ENCODE data around the gene ITIH3.
A peak's percentile ranks its signal among the peaks of the same experiment; 100 is the strongest.

Gene ITIH3

DNA sequence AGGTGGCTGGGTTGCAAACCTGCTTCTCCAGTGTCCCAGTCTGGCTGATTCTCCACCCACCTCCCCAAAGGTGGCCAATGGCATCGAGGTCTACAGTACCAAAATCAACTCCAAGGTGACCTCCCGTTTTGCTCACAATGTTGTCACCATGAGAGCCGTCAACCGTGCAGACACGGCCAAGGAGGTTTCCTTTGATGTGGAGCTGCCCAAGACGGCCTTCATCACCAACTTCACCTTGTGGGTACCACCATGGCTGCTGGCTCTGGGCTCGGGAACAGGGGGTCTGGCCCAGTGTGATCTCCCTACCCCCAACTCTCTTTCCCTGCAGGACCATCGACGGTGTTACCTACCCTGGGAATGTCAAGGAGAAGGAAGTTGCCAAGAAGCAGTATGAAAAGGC lies 1.8 kb downstream of the ITIH3 start:
- no peak for TF ChIP-seq CTCF (IDR thresholded peaks at IDR 0.05; ENCODE audit: insufficient read depth, missing control alignments)
- DNase-seq (ENCODE audit: insufficient read length, low spot score) (no peak), FAIRE-seq (no peak)

- DNase-seq (ENCODE audit: insufficient read length, low spot score) = no peak
- TF ChIP-seq CTCF (IDR thresholded peaks at IDR 0.05; ENCODE audit: insufficient read depth, missing control alignments) = no peak
- FAIRE-seq = no peak
Measured at GRCh38 chr3:52798376-52798977, 3.9 kb downstream of the ITIH3 start.

DNA sequence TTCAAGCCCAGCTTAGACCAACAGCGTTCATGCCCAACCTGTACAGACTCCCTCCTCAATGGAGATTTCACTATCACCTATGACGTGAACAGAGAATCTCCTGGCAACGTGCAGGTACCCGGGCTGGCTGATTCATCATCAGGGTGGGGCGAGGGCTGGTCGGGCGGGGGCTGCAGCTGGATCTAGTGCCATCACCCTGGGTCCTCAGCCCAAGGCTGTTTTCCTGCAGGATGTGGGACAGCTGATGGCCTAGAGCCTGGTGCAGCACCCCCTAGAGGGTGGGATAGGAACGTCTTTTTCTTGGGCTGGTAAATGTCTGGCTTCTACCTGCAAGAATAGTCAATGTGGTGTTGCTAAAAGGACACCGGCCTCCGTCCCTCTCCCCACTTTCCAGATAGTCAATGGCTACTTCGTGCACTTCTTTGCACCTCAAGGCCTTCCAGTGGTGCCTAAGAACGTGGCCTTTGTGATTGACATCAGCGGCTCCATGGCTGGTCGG lies 4.4 kb downstream of the ITIH3 start:
- FAIRE-seq (no peak), DNase-seq (ENCODE audit: insufficient read length, low spot score) (no peak)

DNA sequence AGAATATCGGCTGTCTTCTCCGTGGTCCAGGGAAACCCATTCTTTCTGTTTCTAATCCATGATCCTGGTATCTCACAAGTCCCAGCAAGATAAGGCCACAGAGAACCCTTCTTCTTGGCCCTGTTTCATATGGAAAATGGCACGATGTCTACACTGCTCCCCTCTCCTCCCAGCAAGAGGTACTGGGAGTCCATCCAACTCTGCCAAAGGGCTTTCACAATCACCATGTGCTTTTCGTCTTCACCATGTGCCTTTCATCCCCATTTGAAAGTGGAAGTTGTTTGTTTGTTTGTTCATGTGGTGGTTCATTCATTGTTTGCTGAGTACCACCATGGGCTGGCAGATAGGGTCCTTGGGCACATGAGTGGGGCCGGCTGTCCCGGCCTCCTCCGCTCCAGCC lies 5.5 kb downstream of the ITIH3 start:
- DNase-seq (ENCODE audit: insufficient read length, low spot score) (no peak), FAIRE-seq (no peak)
- no peak for TF ChIP-seq CTCF (IDR thresholded peaks at IDR 0.05; ENCODE audit: insufficient read depth, missing control alignments)

More for the DNA sequence above, 4.4 kb downstream of the ITIH3 start:
- TF ChIP-seq CTCF (IDR thresholded peaks at IDR 0.05; ENCODE audit: insufficient read depth, missing control alignments) = peak; percentile 28

DNA sequence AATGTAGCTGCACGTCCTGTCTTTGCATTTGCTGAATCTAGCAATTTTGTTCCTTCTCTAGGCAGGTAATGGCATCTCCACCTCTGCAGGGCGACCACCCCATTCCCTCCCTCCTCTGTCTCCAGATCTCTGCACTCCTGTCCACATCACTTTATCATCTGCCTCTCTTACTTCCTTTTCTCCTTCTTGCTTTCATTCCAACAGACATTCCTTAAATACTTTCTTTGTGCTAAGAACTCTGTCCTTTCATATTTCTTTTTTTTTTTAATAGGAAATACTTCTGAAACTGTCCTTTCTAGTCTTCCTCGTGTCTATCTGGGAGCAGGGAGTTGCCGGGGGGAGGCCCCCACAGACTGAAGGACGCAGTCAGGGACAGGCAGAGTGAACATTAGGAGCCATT lies 7.2 kb downstream of the ITIH3 start:
- no peak for TF ChIP-seq CTCF (IDR thresholded peaks at IDR 0.05; ENCODE audit: insufficient read depth, missing control alignments)
- DNase-seq (ENCODE audit: insufficient read length, low spot score) (no peak), FAIRE-seq (no peak)

GRCh38 chr3:52805270-52806039 lies 10.9 kb downstream of the ITIH3 start:
- no peak for FAIRE-seq
- no peak for DNase-seq (ENCODE audit: insufficient read length, low spot score)
- no peak for TF ChIP-seq CTCF (IDR thresholded peaks at IDR 0.05; ENCODE audit: insufficient read depth, missing control alignments)

GRCh38 chr3:52809149-52809548 lies 14.6 kb downstream of the ITIH3 start:
- no peak for FAIRE-seq
- no peak for TF ChIP-seq CTCF (IDR thresholded peaks at IDR 0.05; ENCODE audit: insufficient read depth, missing control alignments)
- no peak for DNase-seq (ENCODE audit: insufficient read length, low spot score)
